OCI-LY1 (cell line): ENCODE measurements around the gene ZBTB17.

Experiments used
- H2AFZ ChIP-seq: fragments of 200-600 bp; sonication (generic), shearing (Covaris generic); 2 replicates; pipeline ENCODE4 v1.6.0; 2014; ENCODE audit warnings: antibody characterized with exemption, mild to moderate bottlenecking, low read length
- H3F3A ChIP-seq: fragments of 200-600 bp; sonication (generic), shearing (Covaris generic); 2 replicates; pipeline ENCODE4 v1.6.0; 2014; ENCODE audit warnings: mild to moderate bottlenecking, antibody characterized with exemption, low read length, moderate library complexity; ENCODE audit not compliant: insufficient read depth
- H3K27ac ChIP-seq: fragments of 200-600 bp; sonication (generic); 2 replicates; pipeline ENCODE4 v1.5.1; 2014; ENCODE audit warnings: low read length, mixed run types, mild to moderate bottlenecking, low read depth; ENCODE audit not compliant: poor library complexity, severe bottlenecking
- H3K27me3 ChIP-seq: fragments of 200-600 bp; sonication (generic); 2 replicates; pipeline ENCODE4 v1.6.0; 2014; ENCODE audit warnings: antibody characterized with exemption, mild to moderate bottlenecking, low read length, moderate library complexity; ENCODE audit not compliant: insufficient read depth
- H3K36me3 ChIP-seq: fragments of 200-600 bp; sonication (generic); 2 replicates; pipeline ENCODE4 v1.6.1; 2014; ENCODE audit warnings: mild to moderate bottlenecking, antibody characterized with exemption, low read length, moderate library complexity, mixed read lengths; ENCODE audit not compliant: insufficient read depth
- H3K4me1 ChIP-seq: fragments of 200-600 bp; sonication (generic); 2 replicates; pipeline ENCODE4 v1.5.1; 2014; ENCODE audit warnings: mild to moderate bottlenecking, low read length, moderate library complexity; ENCODE audit not compliant: insufficient read depth, severe bottlenecking
- H3K4me2 ChIP-seq: fragments of 200-600 bp; sonication (generic), shearing (Covaris generic); 2 replicates; pipeline ENCODE4 v1.6.1; 2014; ENCODE audit warnings: low read length
- H3K4me3 ChIP-seq: fragments of 200-600 bp; sonication (generic); 2 replicates; pipeline ENCODE4 v1.5.1; 2014; ENCODE audit warnings: low read length, low read depth, mild to moderate bottlenecking, mixed read lengths; ENCODE audit not compliant: poor library complexity, severe bottlenecking
- H3K79me2 ChIP-seq: fragments of 200-600 bp; shearing (Covaris generic); 2 replicates; pipeline ENCODE4 v1.6.1; 2016; ENCODE audit warnings: mixed run types, low read length, mixed read lengths; ENCODE audit not compliant: insufficient read depth
- H3K9ac ChIP-seq: fragments of 200-600 bp; sonication (generic), shearing (Covaris generic); 2 replicates; pipeline ENCODE4 v1.6.1; 2014; ENCODE audit warnings: mild to moderate bottlenecking, low read length, mixed read lengths
- H3K9me2 ChIP-seq: fragments of 200-600 bp; sonication (generic), shearing (Covaris generic); 2 replicates; pipeline ENCODE4 v1.6.1; 2014; ENCODE audit warnings: low read depth, mild to moderate bottlenecking, low read length, mixed read lengths
- H3K9me3 ChIP-seq: fragments of 200-600 bp; shearing (Covaris generic); 2 replicates; pipeline ENCODE4 v1.6.1; 2014; ENCODE audit warnings: low read length, mixed read lengths
- H4K20me1 ChIP-seq: fragments of 200-600 bp; sonication (generic), shearing (Covaris generic); 2 replicates; pipeline ENCODE4 v1.6.0; 2016; ENCODE audit warnings: mild to moderate bottlenecking, low read length; ENCODE audit not compliant: insufficient read depth
- EZH2 ChIP-seq: fragments of 200-600 bp; sonication (generic), shearing (Covaris generic); IDR thresholded peaks from 2 replicates; pipeline ENCODE4 v1.8.0; 2017; ENCODE audit warnings: borderline replicate concordance, mixed run types, mild to moderate bottlenecking, antibody characterized with exemption, low read length, moderate library complexity, mixed read lengths
- TF ChIP-seq, protein P1 (sequence below): fragments of 200-600 bp; sonication (generic), shearing (Covaris generic); IDR thresholded peaks from 2 replicates; pipeline ENCODE4 v1.5.1; 2017; ENCODE audit warnings: mild to moderate bottlenecking, antibody characterized with exemption, low read length, moderate library complexity, mixed read lengths

Gene ZBTB17

DNA sequence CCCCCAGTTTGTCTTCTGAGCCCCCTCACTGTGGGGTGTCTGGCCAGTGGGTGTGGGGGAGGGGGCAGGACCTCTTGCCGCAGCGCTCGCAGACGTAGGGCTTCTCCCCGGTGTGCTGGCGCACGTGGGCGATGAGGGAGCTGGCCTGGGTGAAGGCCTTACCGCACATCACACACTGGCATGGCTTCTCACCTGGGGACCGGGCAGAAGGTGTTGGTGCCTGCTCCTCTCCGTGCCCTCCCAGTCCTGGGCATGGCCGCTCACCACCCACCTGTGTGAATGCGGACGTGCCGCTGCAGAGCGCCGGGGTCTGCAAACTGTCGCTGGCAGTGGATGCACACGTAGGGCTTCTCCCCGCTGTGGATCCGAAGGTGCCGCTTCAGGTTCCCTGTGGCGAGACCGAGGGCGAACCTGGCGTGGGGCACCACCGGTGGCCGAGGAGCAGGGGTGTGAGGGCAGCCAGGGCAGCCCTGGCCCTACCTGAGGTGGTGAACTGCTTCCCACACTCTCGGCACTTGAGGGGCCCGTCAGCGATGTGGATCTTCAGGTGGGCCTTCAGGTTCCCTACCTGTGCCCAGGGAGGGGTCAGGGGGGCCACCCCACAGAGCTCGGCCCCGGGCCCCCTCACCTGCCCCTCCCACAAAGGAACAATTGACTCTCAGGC, 32.4 kb downstream of the ZBTB17 start:
- no peak overlapping the region for H3K27ac ChIP-seq
- no peaks in the 10 kb centered on the region for H3K79me2 ChIP-seq
- no peak overlapping the region for H2AFZ ChIP-seq
- TF ChIP-seq EZH2 = no peak
- TF ChIP-seq, protein P1, sequence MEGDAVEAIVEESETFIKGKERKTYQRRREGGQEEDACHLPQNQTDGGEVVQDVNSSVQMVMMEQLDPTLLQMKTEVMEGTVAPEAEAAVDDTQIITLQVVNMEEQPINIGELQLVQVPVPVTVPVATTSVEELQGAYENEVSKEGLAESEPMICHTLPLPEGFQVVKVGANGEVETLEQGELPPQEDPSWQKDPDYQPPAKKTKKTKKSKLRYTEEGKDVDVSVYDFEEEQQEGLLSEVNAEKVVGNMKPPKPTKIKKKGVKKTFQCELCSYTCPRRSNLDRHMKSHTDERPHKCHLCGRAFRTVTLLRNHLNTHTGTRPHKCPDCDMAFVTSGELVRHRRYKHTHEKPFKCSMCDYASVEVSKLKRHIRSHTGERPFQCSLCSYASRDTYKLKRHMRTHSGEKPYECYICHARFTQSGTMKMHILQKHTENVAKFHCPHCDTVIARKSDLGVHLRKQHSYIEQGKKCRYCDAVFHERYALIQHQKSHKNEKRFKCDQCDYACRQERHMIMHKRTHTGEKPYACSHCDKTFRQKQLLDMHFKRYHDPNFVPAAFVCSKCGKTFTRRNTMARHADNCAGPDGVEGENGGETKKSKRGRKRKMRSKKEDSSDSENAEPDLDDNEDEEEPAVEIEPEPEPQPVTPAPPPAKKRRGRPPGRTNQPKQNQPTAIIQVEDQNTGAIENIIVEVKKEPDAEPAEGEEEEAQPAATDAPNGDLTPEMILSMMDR = no peak
- H3K9me2 ChIP-seq = no peaks in the 10 kb centered on the region
- peaks cover 98% of the 10 kb centered on the region for H3K36me3 ChIP-seq
- no peaks in the 10 kb centered on the region for H3K9me3 ChIP-seq
- no peak overlapping the region for H3K9ac ChIP-seq
- no peak overlapping the region for H3K4me3 ChIP-seq
- H3K27me3 ChIP-seq = no peaks in the 10 kb centered on the region
- H3F3A ChIP-seq = no peaks in the 10 kb centered on the region
- H3K4me1 ChIP-seq = peaks cover 10% of the 10 kb centered on the region
- H4K20me1 ChIP-seq = no peaks in the 10 kb centered on the region
- H3K4me2 ChIP-seq = no peak overlapping the region

GRCh38 chr1:15942661-15943327, 33.1 kb downstream of the ZBTB17 start:
- no peaks in the 10 kb centered on the region for H3F3A ChIP-seq
- peaks cover 98% of the 10 kb centered on the region for H3K36me3 ChIP-seq
- H3K4me2 ChIP-seq = no peak overlapping the region
- H3K9ac ChIP-seq = no peak overlapping the region
- H3K27me3 ChIP-seq = no peaks in the 10 kb centered on the region
- no peak overlapping the region for H3K4me3 ChIP-seq
- H3K79me2 ChIP-seq = no peaks in the 10 kb centered on the region
- no peaks in the 10 kb centered on the region for H4K20me1 ChIP-seq
- H3K27ac ChIP-seq = no peak overlapping the region
- H3K9me2 ChIP-seq = no peaks in the 10 kb centered on the region
- no peak overlapping the region for H2AFZ ChIP-seq
- H3K9me3 ChIP-seq = no peaks in the 10 kb centered on the region
- peaks cover 5% of the 10 kb centered on the region for H3K4me1 ChIP-seq
- TF ChIP-seq, protein P1 = no peak
- no peak for TF ChIP-seq EZH2

GRCh38 chr1:15941899-15942660, 33.8 kb downstream of the ZBTB17 start:
- no peaks in the 10 kb centered on the region for H3K9me2 ChIP-seq
- no peak overlapping the region for H3K9ac ChIP-seq
- H4K20me1 ChIP-seq = no peaks in the 10 kb centered on the region

More at GRCh38 chr1:15941899-15942660, 33.8 kb downstream of the ZBTB17 start:
- Histone ChIP-seq H3K4me2 (no peak overlapping the region), H3K4me1 (peaks cover 9% of the 10 kb centered on the region), H3K9me3 (no peaks in the 10 kb centered on the region), H3K79me2 (no peaks in the 10 kb centered on the region), H3K27ac (no peak overlapping the region), H3K4me3 (no peak overlapping the region), H3K27me3 (no peaks in the 10 kb centered on the region), H3K36me3 (peaks cover 97% of the 10 kb centered on the region), H3F3A (no peaks in the 10 kb centered on the region), H2AFZ (no peak overlapping the region)
- TF ChIP-seq, protein P1 = no peak
- TF ChIP-seq EZH2 = no peak
